GM21786 (cell line): Measurements from ENCODE around the gene TRIM38.
"Not testable (repeated sequence)": the region's sequence is repeated elsewhere in the genome, so short reads cannot be mapped to it uniquely, and the experiment has no call there.

Experiments used
- ATAC-seq: cut with Tn5 transposase; IDR thresholded peaks from one replicate; pipeline ENCODE4 v1.9.1; 2021; ENCODE audit not compliant: unreplicated experiment

TRIM38 gene

DNA sequence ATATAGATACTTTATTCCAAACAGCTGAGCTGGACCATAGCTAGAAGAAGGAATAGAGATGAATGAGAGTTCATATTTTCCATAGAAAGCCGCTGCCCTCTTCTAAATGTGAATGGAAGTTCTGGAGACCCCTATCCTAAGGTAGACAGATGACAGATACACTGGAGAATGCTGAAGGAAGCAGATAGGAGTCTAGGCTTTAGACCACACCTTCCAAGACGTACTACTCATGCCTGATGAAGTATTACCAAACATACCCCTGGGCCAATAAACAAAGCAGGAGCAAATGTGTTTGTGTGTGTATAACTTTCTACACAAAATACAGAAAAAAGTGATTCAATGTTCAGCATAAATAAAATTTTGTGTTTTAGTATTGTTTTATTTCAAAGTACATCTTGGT, 23.0 kb upstream of the TRIM38 start:
- no peak for ATAC-seq

DNA sequence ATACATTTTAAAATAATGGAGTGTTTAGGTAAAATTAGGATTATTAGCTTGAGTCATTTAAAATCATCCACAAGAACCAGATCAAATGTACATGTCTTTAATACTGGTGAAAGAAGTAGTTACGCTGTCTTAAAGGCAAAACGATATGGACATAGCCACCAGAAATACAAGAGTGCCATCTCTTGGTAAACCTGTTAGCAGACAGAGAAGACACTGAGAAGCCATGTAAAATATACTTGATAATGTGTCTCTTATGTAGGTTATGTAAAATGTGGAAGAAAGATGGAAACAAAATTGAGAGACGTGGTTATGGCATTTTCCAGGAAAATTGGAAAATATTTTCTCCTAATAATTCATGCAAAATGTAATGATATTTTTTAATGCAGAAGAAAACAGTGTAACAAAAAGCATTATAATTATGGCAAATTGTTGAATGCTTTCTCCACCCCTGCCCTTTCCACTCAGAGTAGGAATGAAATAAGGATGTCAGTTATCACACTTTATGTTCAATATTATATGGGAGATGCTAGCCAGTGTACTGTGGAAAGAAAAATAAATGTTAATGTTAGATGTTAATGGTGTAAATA, 19.9 kb upstream of the TRIM38 start:
- ATAC-seq: no peak

DNA sequence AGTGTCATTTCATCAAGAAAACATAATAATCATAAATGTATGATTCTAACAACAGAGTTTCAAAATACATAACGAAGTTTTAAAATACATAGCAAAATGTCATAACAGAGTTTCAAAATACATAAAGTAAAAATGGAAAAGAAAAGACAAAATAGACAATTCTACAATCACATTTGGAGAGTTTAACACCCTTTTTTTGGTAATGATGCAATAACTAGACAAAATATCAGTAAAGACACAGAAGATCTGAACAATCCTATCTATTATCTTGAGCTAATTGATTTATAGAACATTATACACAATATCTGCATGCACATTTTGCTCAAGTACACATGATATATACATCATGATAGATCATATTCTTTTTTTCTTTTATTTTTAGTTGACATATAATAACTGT, 18.7 kb upstream of the TRIM38 start:
- ATAC-seq: no peak

DNA sequence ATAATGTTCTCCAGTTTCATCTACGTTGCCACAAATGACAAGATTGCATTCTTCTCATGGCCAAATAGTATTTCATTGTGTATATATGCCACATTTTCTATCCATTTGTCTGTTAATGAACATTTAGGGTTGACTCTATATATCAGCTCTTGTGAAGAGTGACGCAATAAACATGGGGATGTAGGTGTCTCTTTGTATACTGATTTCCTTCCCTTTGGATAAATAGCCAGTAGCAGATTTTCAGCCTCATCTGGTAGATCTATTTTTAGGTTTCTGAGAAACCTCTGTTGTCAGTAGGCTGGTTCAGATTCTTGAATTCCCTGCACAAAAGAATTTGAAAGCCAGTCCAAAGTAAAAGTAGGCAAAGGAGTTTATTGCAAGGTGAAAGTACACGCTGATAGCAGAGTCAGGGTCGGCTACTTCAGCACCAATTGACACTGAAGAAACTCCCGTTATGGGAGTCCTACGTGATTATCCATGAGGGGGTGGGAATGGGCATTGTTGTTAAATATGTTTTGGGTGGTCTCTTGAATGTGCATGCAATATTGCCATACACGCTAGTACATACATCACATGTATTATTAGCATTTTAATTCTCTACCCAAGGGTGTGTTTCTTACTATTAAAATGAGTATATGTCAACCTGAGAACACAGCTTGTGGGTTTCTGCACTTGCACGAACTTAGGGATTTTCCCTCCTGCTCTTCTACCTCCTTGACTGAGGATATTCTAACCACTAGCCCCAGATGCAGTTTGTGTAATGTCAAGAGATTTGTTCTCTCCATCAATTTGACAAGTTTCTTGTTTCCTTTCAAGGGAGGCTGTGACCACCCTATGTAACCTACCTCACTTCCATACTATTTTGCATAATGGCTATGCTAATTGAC, 17.7 kb upstream of the TRIM38 start:
- ATAC-seq: peak; percentile 94

DNA sequence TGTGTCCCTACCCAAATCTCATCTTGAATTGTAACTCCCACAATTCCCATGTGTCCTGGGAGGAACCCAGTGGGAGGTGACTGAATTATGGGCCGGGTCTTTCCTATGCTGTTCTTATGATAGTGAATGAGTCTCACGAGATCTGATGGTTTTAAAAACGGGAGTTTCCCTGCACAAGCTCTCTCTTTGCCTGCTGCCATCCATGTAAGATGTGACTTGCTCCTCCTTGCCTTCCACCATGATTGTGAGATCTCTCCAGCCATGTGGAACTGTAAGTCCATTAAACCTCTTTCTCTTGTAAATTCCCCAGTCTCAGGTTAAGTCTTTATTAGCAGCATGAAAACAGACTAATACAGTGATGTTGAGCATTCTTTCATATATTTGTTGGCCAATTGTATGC, 16.9 kb upstream of the TRIM38 start:
- ATAC-seq: not testable (repeated sequence)

DNA sequence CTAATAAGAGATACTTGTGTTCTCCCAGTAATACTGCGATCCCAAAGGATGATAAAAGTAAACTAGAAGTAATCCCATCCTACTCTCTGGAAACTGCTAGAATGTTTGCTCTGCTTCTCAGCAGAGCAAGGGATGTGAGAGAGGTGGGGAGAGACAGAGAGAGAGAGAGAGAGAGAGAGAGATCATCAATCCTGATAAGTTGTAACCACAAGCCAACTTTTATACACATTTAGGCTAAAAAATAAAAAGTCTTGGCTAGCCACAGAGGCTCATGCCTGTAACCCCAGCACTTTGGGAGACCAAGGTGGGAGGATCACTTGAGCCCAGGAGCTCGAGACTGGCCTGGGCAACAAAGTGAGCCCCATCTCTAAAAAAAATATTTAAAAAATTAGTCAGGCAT, 16.0 kb upstream of the TRIM38 start:
- ATAC-seq: no peak

DNA sequence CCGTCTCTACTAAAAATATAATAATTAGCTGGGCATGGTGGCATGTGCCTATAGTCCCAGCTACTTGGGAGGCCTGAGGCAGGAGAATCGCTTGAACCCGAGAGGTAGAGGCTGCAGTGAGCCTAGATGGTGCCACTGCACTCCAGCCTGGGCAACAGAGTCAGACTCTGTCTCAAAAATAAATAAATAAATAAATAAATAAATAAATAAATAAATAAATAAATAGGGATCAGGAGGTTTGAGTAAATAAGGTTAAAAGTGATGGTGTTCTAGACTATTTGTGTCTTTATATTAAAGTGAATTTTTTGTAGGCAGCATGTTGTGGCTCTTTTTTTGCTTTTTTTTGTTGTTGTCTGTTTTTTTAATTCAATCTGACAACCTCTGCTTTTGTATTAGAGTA, 15.1 kb upstream of the TRIM38 start:
- ATAC-seq: not testable (repeated sequence)

DNA sequence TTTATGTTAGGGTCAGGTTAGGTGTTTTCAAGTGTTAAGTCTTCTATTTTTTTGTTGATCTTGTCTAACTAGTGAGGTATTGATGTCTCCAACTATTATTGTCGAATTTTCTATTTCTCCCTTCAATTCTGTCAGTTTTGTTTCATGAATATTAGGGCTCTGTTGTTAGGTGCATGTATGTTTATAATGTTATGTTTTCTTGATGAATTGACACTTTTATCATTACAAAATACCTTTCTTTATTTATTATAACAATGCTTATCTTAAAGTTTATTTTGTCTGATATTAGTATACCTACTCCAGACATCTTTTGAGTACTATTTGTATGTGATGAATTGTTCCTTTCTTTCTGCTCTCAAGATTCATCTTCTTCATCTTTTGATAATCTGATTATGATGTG, 12.9 kb upstream of the TRIM38 start:
- no peak for ATAC-seq

DNA sequence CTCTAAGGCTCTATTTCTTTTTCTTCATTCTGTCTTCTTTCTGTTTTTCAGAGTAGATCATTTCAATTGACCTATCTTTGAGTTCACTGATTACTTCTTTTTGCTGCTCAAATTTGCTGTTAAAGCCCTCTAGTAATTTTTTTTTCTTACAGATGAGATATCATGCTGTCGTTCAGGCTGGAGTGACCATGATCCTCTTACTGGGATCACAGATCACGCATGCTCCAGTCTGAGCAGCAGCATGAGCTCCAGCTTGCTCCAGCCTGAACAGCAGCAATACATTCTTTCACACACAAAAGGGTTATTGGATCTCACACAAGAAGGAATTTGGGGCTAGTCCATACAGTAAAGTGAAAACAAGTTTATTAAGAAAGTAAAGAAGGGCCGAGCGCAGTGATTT, 12.3 kb upstream of the TRIM38 start:
- no peak for ATAC-seq

DNA sequence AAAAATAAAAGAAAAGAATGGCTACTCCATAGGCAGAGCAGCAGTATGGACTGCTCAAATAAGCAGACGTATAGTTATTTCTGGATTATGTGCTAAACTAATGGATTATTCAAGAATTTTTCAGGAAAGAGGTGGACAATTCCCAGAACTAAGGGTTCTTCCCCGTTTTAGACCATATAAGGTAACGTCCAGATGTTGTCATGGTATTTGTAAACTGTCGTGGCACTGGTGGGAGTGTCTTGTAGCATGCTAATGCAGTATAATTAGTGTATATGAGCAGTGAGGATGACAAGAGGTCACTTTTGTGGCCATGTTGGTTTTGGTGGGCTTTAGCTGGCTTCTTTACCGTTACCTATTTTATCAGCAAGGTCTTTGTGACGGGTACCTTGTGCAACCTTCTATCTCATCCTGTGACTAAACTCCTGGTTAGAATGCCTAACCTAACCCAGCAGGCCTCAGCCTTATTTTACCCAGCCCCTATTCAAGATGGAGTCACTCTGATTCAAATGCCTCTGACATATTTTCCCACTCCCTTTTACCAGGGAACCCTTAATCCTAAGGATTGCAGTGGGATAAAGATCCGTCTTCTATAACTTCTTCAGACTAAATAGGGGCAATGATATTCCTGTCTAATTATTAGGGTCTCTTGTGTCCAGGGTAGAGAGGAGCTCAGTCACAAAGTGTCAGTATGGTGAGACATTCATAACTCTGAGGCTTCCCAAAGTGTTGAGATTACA, 11.1 kb upstream of the TRIM38 start:
- no peak for ATAC-seq

DNA sequence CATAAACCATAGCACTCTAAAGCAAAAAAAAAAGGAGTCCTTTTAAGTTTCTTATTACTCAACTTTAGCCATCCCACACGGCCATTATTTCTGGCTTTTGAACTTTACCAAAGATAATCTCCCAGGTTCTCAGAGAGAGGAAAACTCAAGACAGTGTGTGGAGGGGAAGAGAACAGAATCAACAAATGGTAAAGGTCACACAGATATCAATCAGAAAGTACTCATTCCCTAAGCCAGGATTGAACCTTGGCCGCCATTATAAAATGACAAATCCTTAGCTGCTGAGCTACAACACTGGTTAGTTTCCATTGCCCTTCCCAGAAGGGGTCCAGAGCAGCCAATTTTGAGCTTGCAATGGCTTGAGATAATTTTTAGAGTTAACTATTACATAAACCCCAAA, 10.1 kb upstream of the TRIM38 start:
- ATAC-seq: no peak

DNA sequence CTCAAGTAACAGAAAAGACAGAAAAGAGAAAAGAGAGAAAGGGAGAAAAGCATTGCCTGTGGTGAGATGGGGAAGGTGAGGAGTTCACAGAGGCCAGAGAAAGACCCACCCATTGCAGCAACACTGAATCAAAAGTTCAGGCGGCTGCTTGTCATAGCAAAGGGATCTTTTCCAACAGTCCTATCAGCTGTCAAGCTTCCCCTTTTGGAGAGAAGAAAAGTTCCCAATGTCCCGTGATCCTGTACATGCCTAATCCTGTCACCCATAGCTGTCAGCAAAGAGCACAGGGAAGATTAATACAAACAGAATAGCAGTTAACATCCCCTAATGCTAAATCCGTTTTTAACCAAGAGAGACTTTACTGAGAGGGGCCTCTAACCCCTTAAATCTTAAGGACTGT, 8.9 kb upstream of the TRIM38 start:
- no peak for ATAC-seq

DNA sequence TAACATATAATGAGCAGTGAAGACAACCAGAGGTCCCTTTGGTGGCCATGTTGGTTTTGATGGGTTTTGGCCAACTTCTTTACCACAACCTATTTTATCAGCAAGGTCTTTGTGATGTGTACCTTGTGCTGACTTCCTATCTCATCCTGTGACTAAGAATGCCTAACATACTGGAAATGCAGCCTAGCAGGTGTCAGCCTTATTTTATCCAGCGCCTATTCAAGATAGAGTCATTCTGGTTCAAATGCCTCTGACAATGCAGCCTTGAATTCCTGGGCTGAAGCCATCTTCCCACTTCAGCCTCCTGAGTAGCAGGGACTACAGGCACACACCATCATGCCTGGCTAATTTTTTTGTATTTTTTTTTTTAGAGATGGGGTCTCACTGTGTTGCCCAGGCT, 7.8 kb upstream of the TRIM38 start:
- no peak for ATAC-seq

DNA sequence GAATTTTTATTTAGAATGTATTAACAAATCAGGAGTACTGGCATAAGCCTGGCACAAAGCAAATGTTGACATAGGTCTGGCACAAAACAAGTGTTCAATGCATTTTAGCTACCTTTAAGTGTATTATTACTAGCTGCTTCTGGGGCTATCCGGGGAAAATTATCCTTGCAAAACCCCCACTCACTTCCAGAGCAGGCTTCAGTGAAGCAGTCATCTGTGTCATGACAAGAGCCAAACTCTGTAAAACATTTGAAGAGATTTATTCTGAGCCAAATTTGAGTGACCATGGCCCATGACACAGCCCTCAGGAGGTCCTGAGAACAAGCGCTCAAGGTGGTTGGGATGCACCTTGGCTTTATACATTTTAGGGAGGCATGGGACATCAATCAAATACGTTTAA, 6.4 kb upstream of the TRIM38 start:
- ATAC-seq: no peak

DNA sequence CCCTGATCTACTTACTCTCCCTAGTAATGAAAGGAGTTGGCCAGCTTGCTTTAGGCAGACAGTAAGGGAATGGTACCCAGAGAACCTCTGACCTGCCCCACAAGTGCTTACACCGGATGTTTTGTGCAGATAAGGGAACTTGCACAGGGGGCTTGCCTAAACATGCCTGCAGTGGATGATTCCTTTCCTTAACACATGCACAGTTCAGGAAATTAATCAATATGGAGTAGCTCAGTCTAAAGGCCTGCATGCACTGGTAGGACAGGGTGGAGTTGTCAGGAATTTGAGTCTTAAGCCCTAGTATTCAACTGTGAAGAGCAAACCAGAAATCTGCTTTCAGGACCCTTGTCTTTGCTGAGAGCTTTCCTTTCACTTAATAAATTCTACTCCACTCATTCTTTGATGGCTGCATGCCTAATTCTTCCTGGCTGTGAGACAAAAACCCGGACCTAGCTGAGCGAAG, 3.9 kb upstream of the TRIM38 start:
- ATAC-seq: no peak

DNA sequence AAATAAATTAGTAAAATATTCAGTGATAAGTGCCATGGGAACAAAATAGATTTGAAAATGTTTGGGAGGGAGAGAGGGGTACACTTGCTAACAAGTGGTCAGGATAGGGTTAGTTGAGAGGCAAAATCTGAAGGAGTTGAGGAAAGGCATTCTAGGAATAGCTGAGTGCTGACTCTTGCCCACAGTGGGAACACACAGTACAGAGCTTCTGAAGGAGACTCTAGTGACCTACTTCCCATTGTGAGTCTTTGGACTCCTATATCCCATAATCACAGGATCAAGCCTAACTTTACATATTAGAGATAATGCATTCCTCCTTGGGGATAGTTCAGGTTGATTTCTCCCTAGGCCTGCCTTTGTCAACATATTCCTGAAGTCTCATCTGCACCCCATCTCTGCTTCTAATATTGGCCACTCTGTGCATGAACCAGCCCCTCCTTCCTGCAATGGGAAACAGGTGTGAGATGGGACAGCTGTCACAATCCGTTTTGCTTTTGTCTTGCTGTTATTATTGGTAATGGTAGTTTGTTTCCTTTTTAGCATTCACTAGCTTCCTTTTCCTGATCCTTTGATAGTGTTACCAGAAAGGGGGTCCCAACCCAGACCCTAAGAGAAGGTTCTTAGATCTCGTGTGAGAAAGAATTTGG, 2.6 kb upstream of the TRIM38 start:
- no peak for ATAC-seq

DNA sequence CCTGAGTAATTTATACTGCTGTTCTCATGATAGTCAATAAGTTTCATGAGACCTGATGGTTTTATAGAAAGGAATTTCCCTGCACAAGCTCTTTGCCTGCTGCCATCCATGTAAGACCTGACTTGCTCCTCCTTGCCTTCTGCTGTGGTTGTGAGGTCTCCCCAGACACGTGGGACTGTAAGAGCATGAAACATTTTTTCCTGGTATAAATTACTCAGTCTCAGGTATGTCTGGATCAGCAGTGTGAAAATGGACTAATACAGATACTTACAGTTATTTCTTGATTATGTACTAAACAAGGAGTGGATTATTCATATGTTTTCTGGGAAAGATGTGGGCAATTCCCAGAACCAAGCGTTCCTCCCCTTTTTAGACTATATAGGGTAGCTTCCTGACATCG, 1.9 kb upstream of the TRIM38 start:
- no peak for ATAC-seq

DNA sequence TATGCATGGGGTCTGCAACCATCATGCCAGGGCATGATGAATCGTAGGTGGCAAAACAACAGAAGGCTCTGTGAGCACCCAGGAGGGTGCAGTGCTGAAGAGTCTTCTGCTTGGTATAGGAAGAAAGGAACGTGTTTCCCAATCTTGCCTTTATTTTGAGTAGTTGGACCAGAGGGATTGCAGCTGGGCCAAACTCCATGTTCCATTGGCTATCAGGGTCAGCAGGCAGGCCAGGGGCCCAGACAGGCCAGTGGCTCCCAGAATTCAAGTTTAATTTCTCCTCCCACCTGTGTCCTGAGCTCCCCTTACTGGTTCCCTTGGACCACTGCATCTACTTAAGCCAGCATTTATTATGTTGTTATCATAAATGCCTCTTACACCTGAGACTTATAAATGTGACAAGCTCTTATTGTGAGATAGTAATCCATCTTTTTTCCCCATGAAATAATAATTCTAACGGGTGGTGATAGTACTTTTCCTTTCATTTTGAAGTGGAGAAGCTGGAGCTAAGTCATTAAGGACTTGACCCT, 918 bp upstream of the TRIM38 start:
- no peak for ATAC-seq

DNA sequence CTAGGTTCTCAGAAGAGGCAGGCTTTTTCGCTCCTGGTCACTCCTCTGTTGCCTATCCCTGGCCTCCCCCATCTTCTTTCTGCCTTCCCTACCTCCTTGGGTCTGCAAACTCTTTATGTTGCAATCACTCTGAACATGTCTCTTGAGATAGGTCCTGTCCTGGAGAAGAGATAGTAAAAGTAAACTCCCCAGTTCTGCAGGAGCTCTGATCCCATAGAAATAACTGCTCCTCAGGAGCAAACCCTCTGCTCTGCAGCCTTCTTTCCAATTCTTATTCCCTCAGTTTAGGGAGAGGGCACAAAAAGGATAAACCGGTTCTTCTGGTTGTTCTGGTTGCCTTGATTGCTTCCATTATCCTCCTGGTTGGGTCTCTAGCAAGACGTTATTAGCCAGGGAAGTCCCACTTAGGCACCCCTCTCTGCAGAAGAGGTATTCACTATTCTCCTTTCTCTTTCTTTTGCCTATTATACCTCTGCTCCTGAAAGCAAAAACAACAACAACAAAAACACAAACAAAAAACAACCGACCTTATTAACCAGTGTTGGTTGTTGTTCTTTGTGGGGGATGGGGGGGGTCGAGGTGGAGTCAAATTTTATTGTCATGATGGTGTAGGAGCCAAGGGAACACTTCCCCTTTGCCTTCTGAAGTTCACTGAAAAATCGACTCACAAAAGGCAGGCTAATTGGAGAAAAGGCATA, 973 bp downstream of the TRIM38 start:
- ATAC-seq: no peak

DNA sequence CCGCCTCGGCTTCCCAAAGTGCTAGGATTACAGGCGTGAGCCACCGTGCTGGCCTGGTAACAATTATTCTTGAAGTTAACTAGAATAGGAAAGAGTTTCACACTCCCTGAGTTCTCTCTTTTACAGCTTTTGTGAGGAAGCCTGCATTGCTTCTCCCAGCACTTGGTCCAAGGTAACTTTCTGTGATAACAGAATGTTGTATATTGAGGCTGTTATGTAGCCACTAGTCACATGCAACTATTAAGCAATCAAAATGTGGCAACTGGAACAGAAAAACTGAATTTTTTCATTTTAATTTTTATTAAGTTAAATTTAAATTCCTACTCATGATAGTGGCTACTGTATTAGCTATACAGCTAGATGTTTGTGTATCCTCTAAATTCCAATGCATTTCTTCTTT, 2.5 kb downstream of the TRIM38 start:
- ATAC-seq: no peak

DNA sequence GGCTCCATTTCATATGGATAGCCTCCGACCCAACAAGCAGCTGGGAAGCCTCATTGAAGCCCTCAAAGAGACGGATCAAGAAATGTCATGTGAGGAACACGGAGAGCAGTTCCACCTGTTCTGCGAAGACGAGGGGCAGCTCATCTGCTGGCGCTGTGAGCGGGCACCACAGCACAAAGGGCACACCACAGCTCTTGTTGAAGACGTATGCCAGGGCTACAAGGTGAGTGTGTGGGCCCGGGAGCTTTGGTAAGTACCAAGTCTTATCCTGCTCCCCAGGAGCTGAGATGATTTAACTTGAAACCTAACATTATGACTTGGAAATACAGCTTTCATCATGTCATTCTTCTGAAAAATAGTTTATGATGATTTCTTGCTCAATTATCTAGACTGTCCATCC, 4.1 kb downstream of the TRIM38 start:
- no peak for ATAC-seq
